ENCODE measurements around the gene MATCAP1.

Gene MATCAP1

DNA sequence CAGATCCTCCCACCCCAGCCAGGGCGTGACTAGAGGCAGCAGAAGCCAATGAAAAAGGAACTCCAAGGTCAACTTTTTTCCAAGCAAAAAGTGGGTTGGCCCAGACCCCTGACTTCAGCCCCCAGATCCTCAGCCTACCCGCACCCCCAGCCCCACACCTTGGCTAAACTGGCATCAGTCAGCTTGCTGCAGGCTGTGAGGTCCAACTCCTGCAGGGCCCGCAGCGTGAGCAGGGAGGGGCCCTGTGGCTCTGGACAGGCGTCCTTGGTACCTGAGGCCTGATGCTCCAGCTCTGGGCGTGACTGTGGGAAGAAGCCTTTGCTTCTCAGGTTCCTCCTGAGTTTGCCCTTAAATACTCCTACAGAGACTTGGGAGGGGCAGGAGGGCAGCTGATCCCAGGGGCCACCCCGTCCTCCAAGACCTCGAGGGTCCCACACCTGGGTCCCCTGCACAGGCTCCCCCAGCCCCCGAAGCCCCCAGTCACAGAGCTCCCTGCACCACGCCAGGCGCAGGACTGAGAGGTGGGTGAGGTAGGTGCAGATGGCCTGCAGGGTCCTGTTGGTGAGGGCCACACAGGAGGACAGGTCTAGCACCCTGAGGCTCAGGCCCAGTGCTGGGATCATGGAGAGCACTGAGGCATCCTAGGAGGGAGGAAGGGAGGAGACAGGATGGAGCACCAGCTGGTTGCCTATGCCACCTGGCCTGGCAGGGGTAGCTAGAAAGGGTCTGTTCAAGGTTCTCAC lies 24.6 kb upstream of the MATCAP1 start:
- no peak for DNase-seq (ENCODE audit: low read depth in 2 of 2)

GRCh38 chr16:67207249-67208091 lies 23.7 kb upstream of the MATCAP1 start:
- no peak for DNase-seq (ENCODE audit: low read depth in 2 of 2)

DNA sequence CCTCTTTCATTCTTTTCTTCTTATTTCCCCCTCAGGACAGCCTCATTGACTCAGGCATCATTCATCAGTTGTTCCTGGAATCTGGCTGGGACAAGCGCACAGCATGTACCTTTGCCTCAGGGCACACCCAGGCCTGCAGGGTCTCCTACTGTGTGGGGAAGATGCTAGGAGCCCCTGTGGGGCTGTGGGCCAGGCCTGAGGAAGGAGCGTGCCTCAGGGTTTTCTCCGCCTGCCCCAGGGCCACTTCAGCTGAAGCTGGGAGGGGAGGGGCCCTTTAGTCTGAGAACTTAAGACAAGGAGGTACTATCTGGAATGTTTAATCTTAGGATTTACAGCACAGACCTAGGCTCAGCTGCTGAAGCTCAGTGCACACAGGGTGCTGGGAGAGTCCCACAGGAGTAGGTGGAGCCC lies 23.1 kb upstream of the MATCAP1 start:
- no peak for DNase-seq (ENCODE audit: low read depth in 2 of 2)

DNA sequence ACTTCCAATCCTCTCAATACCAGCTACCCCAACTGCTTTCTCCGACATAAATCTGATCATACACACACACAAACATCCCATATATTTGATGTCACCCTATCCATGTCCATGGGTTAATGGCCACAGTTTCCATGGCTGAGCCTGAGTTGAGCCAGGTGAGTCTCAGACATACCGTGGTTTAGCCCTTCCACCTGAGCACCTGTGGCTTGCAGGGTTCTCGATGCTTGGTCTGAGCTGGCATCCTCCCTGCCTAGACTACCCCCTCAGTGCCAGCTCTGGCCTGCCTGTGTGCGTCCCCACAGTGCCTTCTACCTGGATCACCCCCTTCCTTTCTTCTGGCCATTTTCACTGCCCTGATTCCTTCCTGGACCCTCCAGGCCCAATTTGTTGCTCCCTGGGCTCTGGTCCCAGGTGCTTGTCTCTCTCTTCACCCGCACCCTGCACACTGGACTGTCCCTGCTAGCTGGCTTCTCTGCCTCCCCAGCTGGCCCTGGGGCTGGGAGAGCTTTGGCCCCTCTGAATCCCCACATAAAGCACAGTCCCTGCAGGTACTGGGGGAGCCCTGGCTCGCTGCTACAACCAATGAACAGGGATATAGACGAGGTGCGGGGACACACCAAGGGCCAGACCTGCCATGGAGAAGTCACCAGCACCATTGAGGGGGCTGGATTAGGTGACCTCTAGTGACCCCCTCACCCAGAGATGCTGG lies 22.5 kb upstream of the MATCAP1 start:
- no peak for DNase-seq (ENCODE audit: low read depth in 2 of 2)

DNA sequence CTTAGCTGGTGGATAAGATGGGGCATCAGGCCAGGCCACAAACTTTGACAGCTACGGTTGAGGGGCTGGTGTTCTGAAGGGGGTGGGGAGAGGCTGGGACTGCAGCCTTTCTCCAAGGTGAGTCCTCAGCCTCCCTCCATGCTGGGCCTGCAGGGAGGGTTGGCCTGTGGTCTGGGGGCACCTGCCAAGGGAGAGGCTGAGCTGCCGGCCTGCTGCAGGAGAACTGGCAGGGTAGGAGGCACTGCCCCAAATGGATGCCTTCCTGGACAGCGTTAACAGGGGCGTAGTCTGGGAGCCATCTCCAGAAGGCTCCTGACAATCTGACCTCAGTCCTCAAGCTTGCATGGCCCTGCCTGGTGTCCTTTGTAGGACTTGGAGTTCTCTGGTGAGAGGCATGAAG lies 20.3 kb upstream of the MATCAP1 start:
- DNase-seq (ENCODE audit: low read depth in 2 of 2), result no peak

DNA sequence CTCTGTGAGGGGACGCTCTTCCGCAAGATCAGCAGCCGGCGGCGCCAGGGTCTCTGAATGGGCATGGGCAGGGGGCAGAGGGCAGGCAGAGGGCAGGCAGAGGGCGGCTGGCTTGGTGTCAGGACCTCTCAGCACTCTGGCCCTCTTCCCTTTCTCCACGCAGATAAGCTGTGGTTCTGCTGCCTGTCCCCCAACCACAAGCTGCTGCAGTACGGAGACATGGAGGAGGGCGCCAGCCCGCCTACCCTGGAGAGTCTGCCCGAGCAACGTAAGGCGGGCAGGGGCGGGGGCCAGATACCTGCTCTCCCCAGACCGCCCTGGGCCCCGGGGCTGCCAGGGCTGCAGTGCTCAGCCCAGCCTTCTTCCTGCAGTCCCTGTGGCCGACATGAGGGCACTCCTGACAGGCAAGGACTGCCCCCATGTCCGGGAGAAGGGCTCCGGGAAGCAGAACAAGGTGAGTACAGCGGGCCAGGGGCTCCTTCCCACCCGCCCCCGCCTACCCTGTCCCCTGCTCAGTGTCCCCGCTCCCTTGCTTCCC lies 19.3 kb upstream of the MATCAP1 start:
- no peak for DNase-seq (ENCODE audit: low read depth in 2 of 2)

- DNase-seq (ENCODE audit: low read depth in 2 of 2), result no peak
Measured at GRCh38 chr16:67202426-67202825, 18.7 kb upstream of the MATCAP1 start.

GRCh38 chr16:67201411-67202345 lies 17.9 kb upstream of the MATCAP1 start:
- DNase-seq (ENCODE audit: low read depth in 2 of 2), result no peak

- DNase-seq (ENCODE audit: low read depth in 2 of 2), result no peak
Measured at GRCh38 chr16:67200491-67200890, 16.7 kb upstream of the MATCAP1 start.

DNA sequence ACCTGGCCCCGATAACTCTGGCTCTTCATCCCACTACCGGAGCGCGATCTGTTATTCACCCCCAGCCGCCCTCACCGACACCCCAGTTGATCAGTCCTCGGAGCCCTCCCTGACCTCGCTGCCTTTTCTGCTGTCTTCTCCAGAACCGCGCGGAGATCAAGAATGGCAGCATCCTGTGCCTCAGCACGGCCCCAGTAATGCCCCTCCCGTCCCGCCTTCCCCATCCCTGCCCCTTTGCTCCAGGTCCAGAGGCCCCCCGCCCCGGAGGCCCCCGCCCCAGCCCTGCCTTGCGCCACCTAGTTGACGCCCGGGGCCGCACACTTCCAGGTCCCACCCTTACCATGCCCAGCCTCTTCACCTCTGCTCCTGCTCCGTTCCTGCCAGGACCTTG lies 16.0 kb upstream of the MATCAP1 start:
- DNase-seq (ENCODE audit: low read depth in 2 of 2), result no peak

GRCh38 chr16:67199011-67199807 lies 15.4 kb upstream of the MATCAP1 start, which contains the start of gene ELMO3:
Gene ELMO3 (plus strand): TSS chr16:67199131. CDS start chr16:67199327, 196 bp downstream.
- DNase-seq (ENCODE audit: low read depth in 2 of 2), result no peak

DNA sequence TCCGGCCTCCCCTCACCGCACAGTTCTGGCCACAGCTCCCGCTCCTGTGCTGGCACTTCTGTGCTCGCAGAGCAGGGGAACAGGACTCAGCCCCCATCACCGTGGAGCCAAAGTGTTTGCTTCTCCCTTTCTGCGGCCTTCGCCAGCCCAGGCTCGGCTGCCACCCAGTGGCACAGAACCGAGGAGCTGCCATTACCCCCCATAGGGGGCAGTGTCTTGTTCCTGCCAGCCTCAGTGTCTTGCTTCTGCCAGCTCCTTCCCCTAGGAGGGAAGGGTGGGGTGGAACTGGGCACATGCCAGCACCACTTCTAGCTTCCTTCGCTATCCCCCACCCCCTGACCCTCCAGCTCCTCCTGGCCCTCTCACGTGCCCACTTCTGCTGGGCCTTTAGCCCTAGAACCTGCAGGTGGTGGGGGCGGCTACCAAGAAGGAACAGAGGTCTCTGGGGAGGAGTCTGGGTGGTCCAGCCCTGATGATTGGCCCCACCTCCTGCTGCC lies 14.5 kb upstream of the MATCAP1 start:
- no peak for DNase-seq (ENCODE audit: low read depth in 2 of 2)

DNA sequence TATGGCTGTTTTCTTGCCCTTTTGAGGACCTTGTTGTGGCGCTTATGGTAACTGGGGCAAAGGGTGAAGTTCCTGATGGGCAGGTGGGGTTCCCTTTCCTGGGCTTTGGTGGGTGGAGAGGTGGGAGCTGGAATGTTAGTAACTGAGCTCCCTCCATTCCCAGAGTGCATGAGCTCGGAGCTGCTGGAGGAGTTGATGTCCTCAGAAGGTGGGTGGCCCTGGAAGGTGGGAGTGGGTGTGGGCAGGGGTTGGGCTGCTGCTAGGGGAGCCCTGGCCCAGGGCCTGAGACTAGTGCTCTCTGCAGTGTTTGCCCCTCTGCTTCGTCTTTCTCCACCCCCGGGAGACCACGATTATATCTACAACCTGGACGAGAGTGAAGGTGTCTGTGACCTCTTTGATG lies 13.9 kb upstream of the MATCAP1 start:
- no peak for DNase-seq (ENCODE audit: low read depth in 2 of 2)

DNA sequence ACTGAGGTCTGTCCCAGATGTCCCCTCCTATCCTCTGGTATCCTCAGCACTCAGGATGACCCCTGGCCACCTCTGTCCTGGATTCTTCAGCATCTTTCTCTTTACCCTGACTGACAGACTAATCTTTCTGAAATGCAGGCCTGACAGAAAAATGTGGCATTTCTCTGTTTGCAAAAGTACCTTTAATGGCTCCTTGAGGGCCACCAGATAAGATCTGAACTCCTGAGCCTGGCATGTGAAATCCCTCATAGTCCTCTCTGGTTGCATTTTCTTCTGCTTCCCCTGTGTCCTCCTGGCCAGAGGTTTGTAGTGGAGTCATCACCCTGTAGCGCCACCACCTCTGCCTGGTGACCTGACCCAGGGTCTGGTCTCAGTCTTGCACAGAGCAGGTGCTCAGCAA lies 13.1 kb upstream of the MATCAP1 start:
- DNase-seq (ENCODE audit: low read depth in 2 of 2), result no peak

DNA sequence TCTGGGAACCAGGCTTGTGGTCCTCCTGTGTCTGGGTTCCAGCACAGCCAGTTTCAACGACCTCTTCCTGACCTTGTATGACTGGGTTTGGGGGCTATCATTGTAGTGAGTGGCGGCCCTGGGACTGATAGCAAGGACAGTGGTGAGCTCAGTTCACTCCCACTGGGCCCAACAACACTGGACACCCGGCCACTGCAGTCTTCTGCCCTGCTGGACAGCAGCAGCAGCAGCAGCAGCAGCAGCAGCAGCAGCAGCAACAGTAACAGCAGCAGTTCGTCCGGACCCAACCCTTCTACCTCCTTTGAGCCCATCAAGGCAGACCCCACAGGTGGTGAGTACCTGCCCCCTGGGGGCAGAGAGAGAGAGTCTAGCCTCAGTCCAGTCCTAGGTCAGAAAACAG lies 11.9 kb upstream of the MATCAP1 start:
- no peak for DNase-seq (ENCODE audit: low read depth in 2 of 2)

DNA sequence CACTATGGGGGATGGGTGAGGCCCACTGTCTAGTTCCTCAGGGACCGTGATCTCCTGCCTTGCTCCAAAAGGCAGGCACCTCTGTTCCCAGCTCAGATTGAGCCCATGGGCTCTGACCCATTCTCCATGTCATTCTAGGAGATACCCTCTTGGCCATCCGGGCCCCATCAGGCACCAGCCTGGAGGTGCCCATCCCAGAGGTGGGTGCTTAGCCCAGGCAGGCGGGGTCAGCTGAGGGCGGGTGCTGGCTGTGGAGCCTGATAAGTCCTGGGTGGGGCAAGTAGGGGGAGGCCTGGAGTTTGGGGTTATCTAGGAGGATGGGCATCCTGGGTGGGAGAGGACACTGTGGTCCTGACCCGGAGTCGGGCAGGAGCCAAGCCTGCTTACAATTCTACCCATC lies 10.5 kb upstream of the MATCAP1 start:
- DNase-seq (ENCODE audit: low read depth in 2 of 2), result no peak

- DNase-seq (ENCODE audit: low read depth in 2 of 2), result no peak
Measured at GRCh38 chr16:67193536-67193935, 9.8 kb upstream of the MATCAP1 start.

DNA sequence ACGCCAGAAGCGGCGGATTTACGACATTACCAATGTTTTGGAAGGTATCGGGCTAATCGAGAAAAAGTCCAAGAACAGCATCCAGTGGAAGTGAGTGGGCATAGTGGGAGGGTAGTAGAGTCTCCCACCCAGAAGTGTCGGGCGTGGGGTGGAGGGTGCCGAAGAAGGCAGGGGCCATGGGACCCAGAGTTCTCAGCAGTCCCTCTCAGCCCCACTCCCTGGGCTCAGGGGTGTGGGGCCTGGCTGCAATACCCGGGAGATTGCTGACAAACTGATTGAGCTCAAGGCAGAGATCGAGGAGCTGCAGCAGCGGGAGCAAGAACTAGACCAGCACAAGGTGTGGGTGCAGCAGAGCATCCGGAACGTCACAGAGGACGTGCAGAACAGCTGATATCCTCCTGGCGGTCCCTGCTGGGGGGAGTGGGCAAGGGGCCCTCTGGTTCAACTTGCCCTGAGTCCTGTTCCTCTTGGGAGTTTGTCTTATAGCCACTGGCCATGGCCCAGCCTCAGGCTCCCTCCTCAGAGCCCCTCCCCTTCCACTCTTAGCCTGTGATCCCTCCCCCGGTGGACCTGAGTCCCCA lies 9.1 kb upstream of the MATCAP1 start:
- DNase-seq (ENCODE audit: low read depth in 2 of 2), result no peak

- DNase-seq (ENCODE audit: low read depth in 2 of 2), result peak; percentile 65 to 66
Measured at GRCh38 chr16:67191995-67192681, 8.4 kb upstream of the MATCAP1 start, which contains the start of gene E2F4. Gene E2F4 (plus strand): TSS chr16:67192155. CDS start chr16:67192228, 73 bp downstream.

Measured in stimulated activated CD4-positive, alpha-beta T cell treated with anti-CD3 and anti-CD28 coated beads, Interleukin-1b, Interleukin-23, amount 100 ng/mL, for 1 hour (primary cell).